Body of pancreas (tissue), 4 donors: Measurements from ENCODE around the gene MGMT. TPM values are rescaled to one million over a fixed set of nuclear protein-coding genes. Genes with fewer than 3 reads are reported as not detected.

ENCODE experiments used
- ATAC-seq: fragments of 150-250 bp; one replicate; pipeline ENCODE4 v1.9.1; 2016
- DNase-seq, 4 donors: peaks; one replicate each; pipeline ENCODE4 v3.0.0-alpha.2; 2019
- H3K27ac ChIP-seq, 4 donors: fragments of 200-600 bp; sonication (generic); 1 replicate in 3 of 4; 2 replicates in 1 of 4; pipeline versions ENCODE4 v1.5.1 to v1.6.1; 2016 to 2019; ENCODE audit warnings: mild to moderate bottlenecking in 1 of 4, mixed read lengths in 1 of 4, moderate library complexity in 1 of 4
- H3K27me3 ChIP-seq, 2 donors: fragments of 200-600 bp; sonication (generic); one replicate each; pipeline ENCODE4 v1.6.0; 2016; ENCODE audit warnings: mild to moderate bottlenecking in 1 of 2
- H3K36me3 ChIP-seq, 2 donors: fragments of 200-600 bp; sonication (generic); replicated peaks in 1 of 2; 2 replicates each; pipeline ENCODE4 v1.5.1; 2016; ENCODE audit warnings: low read depth in 2 of 2; ENCODE audit not compliant: insufficient read depth in 1 of 2
- H3K4me1 ChIP-seq: fragments of 200-600 bp; sonication (generic); one replicate; pipeline ENCODE4 v1.6.0; 2016
- H3K4me3 ChIP-seq, 2 donors: fragments of 200-600 bp; sonication (generic); 1 replicate in 1 of 2; 2 replicates in 1 of 2; pipeline ENCODE4 v1.5.1; 2016 to 2019
- H3K9me3 ChIP-seq, 3 donors: fragments of 200-600 bp; sonication (generic); 1 replicate in 2 of 3; 2 replicates in 1 of 3; pipeline ENCODE4 v1.5.1; 2016
- POLR2A ChIP-seq, 3 donors: fragments of 450-650 bp; IDR thresholded peaks; one replicate each; pipeline ENCODE4 v1.6.1; 2016; ENCODE audit warnings: antibody characterized with exemption in 3 of 3, mild to moderate bottlenecking in 2 of 3
- WGBS, 2 donors: methylation state at CpG; one replicate each; pipeline ENCODE4 v1.1.5; 2017; 5-methylcytosine and 5-hydroxymethylcytosine counted together
- intact Hi-C: fragments of 100-400 bp; cut with DNase I; formaldehyde crosslinking; loops from one replicate; pipeline ENCODE4 v1.15.1; 2023
- total RNA-seq, 2 donors: library from RNA; depleted of rRNA; stranded (reverse); fragments of >200 nt; gene quantifications; one replicate each; pipeline ENCODE4 v1.1.0, GENCODE V29; 2016
- TF ChIP-seq, protein P1 (sequence below), 7 experiments: fragments of 450-650 bp in 4 of 7; fragments of 200-600 bp in 3 of 7; sonication (generic) in 3 of 7; IDR thresholded peaks; one replicate each; pipeline ENCODE4 v1.5.1; 2016 to 2019; ENCODE audit warnings: antibody characterized with exemption in 7 of 7

MGMT gene
- total RNA-seq, 2 donors from 2014 or later: 13.7 to 25.4 TPM

DNA sequence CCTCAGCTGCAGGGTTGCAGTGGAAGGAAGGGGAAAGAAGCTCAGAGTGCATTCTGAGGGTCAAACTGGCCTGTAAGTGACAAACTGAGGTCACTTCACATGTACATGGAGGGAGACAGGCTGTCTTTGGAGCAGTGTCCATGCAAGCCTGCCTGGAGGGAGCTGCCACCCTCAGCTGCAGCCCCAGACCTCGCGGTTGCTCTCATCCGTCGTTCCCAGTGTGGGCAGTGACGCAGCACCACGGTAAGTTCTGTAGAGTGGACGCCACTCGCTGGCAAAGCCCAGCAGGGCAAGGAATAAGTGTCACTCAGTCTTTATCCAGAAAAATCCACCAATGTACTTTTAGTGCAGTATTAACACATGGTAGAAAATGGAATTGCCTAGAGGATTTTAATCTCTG, 225.7 kb downstream of the MGMT start:
- no peak for TF ChIP-seq POLR2A (IDR thresholded peaks at IDR 0.05)
- TF ChIP-seq, protein P1, sequence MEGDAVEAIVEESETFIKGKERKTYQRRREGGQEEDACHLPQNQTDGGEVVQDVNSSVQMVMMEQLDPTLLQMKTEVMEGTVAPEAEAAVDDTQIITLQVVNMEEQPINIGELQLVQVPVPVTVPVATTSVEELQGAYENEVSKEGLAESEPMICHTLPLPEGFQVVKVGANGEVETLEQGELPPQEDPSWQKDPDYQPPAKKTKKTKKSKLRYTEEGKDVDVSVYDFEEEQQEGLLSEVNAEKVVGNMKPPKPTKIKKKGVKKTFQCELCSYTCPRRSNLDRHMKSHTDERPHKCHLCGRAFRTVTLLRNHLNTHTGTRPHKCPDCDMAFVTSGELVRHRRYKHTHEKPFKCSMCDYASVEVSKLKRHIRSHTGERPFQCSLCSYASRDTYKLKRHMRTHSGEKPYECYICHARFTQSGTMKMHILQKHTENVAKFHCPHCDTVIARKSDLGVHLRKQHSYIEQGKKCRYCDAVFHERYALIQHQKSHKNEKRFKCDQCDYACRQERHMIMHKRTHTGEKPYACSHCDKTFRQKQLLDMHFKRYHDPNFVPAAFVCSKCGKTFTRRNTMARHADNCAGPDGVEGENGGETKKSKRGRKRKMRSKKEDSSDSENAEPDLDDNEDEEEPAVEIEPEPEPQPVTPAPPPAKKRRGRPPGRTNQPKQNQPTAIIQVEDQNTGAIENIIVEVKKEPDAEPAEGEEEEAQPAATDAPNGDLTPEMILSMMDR (IDR thresholded peaks at IDR 0.05): no peak

DNA sequence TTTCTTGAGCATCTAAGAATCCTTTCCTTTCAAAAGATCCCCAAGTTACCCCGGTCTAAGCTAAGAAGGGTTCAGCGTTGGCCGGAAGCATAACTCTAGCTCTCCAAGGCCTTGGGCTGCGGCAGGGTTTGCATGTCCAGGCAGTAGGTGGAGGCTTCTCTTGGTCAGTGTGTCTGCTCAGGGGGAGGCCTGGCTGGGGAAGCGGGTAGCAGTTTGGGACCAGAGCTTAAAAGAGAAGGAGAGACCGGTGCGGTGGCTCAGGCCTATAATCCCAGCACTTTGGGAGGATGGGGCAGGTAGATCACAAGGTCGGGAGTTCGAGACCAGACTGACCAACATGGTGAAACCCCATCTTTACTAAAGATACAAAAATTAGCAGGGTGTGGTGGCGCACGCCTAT, 226.3 kb downstream of the MGMT start:
- H3K27me3 ChIP-seq: no peaks in the 10 kb centered on the region
- H3K27ac ChIP-seq: no peak overlapping the region
- DNase-seq (no peak), ATAC-seq (no peak)
- TF ChIP-seq, protein P1 (IDR thresholded peaks at IDR 0.05): no peak
- no peak for TF ChIP-seq POLR2A (IDR thresholded peaks at IDR 0.05)
- WGBS, 2 donors: 95 to 96% methylated on average over 11 of the region's 11 CpGs
- H3K4me1 ChIP-seq: no peaks in the 10 kb centered on the region
- no peak overlapping the region for H3K4me3 ChIP-seq
- H3K36me3 ChIP-seq: no peaks in the 10 kb centered on the region
- no peaks in the 10 kb centered on the region for H3K9me3 ChIP-seq
- intact Hi-C loops: no loop called here

More for the DNA sequence above, 225.7 kb downstream of the MGMT start:
- Histone ChIP-seq H3K4me3 (no peak overlapping the region), H3K4me1 (no peaks in the 10 kb centered on the region), H3K9me3 (no peaks in the 10 kb centered on the region), H3K27ac (no peak overlapping the region), H3K36me3 (no peaks in the 10 kb centered on the region), H3K27me3 (no peaks in the 10 kb centered on the region)
- DNase-seq (no peak), ATAC-seq (no peak)
- 94 to 95% methylated on average over 8 of the region's 8 CpGs for WGBS, 2 donors
- intact Hi-C loops: no loop called here

DNA sequence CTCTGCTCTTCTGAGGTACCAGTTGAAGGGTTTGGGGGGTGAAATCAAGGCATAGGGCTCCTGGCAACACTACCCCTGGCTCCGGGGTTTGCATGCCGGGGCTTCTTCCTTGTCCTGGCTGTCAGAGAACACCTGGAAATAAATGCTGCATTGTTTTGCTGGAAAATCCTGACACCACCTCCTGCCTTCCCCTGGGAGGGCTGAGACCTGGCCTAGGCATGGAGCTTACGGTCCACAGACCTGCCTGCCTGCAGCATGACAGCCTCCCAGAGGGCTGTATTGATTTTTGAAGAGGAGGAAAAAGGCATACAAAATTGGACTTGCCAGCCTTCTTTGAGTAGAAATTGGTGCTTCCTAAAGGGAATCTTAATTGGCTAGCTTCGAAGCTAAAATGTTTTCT, 227.1 kb downstream of the MGMT start:
- H3K27ac ChIP-seq: peak overlapping the region in 2 of 4 donors; percentile 5 to 21
- no peak overlapping the region for H3K4me3 ChIP-seq
- peak in 1 of 4 donors; percentile 31 for DNase-seq
- H3K4me1 ChIP-seq: no peaks in the 10 kb centered on the region
- 46 to 60% methylated on average over 3 to 4 of the region's 4 CpGs for WGBS, 2 donors
- H3K9me3 ChIP-seq: no peaks in the 10 kb centered on the region
- TF ChIP-seq, protein P1 (IDR thresholded peaks at IDR 0.05): no peak
- no peak for TF ChIP-seq POLR2A (IDR thresholded peaks at IDR 0.05)
- ATAC-seq: peak; percentile 40
- H3K27me3 ChIP-seq: no peaks in the 10 kb centered on the region
- intact Hi-C loops: no loop called here
- H3K36me3 ChIP-seq: no peaks in the 10 kb centered on the region

DNA sequence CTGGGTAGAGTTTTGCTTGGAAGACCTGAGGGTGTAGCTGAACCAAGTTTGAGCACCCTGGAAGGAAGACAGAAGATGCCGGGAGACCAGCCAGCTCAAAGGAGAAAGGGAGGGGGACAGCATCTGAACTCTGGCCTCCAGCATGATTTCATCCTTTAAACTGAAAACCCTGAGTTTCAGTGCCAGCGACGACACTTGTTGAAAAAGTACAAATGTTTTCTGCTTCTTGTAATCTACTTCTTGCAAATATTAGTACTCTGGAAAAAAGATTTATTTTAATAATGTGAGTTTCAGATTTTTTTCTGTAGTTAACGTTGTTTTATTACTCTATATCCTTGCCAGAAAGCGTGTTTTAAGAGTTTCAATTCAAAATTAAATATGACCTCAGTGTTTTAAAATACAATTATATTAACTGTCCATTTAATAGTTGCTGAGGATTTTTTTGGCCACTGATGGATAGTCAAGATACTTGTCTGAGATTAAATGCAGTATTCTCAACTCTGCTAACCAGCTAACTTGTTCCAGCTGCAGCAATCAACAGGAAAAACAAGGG, 227.7 kb downstream of the MGMT start:
- DNase-seq: peak in 1 of 4 donors; percentile 26
- Histone ChIP-seq H3K27me3 (no peaks in the 10 kb centered on the region), H3K27ac (peak overlapping the region in 1 of 4 donors; percentile 5), H3K9me3 (no peaks in the 10 kb centered on the region), H3K4me3 (no peak overlapping the region), H3K4me1 (no peaks in the 10 kb centered on the region), H3K36me3 (no peaks in the 10 kb centered on the region)
- 73 to 84% methylated on average over 5 of the region's 5 CpGs for WGBS, 2 donors
- ATAC-seq: no peak
- TF ChIP-seq, protein P1 (IDR thresholded peaks at IDR 0.05): no peak
- no peak for TF ChIP-seq POLR2A (IDR thresholded peaks at IDR 0.05)
- intact Hi-C loops: no loop called here

DNA sequence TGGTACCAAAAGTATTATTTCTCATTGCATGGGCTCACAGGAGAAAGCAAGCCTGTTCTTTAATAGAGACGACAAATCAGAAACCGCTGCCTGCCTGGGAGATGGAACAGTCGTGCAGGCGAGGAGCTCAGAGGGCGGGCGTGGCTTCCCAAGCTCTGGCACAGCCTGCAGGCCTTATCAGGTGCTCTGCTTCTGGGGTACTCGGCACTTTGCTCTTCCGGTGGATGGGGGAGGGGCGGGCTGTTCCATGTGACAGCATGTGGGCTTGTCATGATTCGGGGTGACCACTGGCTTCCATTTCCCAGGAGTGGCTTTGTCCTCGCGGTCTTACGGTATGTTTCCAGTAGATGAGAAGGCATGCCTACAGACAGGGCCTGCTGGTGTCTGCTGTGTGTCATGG, 228.6 kb downstream of the MGMT start:
- DNase-seq: no peak

More for the DNA sequence above, 228.6 kb downstream of the MGMT start:
- ATAC-seq: no peak
- Histone ChIP-seq H3K4me1 (no peaks in the 10 kb centered on the region), H3K27ac (no peak overlapping the region), H3K27me3 (no peaks in the 10 kb centered on the region), H3K4me3 (no peak overlapping the region), H3K36me3 (no peaks in the 10 kb centered on the region), H3K9me3 (no peaks in the 10 kb centered on the region)
- TF ChIP-seq POLR2A (IDR thresholded peaks at IDR 0.05): no peak
- TF ChIP-seq, protein P1 (IDR thresholded peaks at IDR 0.05): no peak
- intact Hi-C loops: no loop called here
- WGBS, 2 donors: 84 to 86% methylated on average over 13 of the region's 13 CpGs
